ENCODE data around the gene CAPN10.

CAPN10 gene

DNA sequence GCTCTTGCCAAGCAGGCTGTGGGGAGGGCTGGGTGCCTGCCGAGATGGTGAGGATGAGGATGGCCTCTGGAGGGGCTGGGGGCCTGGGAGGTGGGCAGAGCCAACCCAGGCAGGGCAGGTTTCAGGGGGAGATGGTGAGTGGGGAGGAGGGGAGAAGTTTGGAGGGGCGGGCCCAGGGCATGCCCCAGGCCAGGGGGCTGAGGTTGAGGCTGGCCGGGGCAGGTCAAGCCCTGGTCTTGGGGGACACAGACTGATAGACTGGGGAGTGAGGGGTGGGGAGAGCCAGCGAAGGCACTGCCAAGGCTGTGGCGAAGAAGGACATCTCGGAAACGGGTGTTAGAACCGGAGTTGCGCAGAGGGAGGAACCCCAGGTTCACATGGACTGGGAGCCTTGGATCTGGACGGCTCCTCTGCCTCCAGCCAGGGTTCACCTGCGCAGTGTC, 12.6 kb downstream of the CAPN10 start:
- Mint-ChIP-seq H3K4me3 (no peak overlapping the region), H3K27me3 (no peaks in the 10 kb centered on the region), H3K4me1 (no peaks in the 10 kb centered on the region), H3K9me3 (no peaks in the 10 kb centered on the region), H3K27ac (ENCODE audit: low read depth) (peak overlapping the region; percentile 22), H3K36me3 (ENCODE audit: insufficient read depth) (peaks cover 7% of the 10 kb centered on the region)
- no peak for ATAC-seq (replicated peaks; ENCODE audit: extremely low read depth, poor library complexity, severe bottlenecking)
- DNase-seq (ENCODE audit: low spot score in 2 of 2), result no peak

- Mint-ChIP-seq H3K4me1 (peaks cover 6% of the 10 kb centered on the region), H3K9me3 (no peaks in the 10 kb centered on the region), H3K27me3 (no peaks in the 10 kb centered on the region), H3K36me3 (ENCODE audit: insufficient read depth) (peaks cover 7% of the 10 kb centered on the region), H3K27ac (ENCODE audit: low read depth) (peak overlapping the region; percentile 71), H3K4me3 (no peak overlapping the region)
- no peak for ATAC-seq (replicated peaks; ENCODE audit: extremely low read depth, poor library complexity, severe bottlenecking)
- no peak for DNase-seq (ENCODE audit: low spot score in 2 of 2)
Measured at GRCh38 chr2:240600451-240600961, 14.0 kb downstream of the CAPN10 start.

DNA sequence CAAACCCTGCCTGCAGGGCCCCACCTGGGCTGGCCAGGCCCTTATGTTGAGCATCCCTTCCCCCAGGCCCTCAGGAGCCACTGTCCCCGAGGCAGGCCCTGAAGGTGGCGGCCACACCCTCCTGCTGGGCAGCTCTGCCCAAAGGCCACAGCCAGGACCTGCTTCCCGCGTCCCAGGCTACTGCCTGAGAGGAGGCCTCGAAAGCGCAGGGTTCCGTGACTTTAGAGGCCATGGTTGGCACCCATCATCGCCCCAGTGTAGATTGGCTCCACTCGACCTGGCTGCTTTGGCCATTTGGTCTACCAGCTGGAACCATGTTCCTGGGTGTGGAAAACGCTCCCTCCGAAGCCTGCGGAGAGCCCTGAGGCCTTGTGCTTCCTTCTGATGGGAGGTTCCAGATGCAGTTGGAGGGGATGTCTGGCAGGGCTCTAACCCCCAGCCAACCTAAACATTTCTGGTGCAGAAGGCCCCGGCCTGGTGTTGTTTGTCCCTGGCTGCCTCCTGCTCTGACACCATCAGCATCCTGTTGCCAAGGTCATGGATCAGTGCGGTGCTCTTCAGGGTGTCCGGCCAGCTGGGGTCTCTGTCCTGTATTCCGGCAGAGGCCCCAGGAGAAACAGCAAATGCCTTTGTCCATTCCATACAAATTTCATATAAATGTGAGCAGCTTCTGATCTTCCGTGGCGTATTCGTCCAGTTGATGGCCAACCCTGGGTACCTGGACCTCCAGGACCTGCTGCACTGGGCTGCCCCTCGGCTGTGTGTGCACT, 14.7 kb downstream of the CAPN10 start:
- H3K9me3 Mint-ChIP-seq, result no peaks in the 10 kb centered on the region
- H3K4me1 Mint-ChIP-seq, result peaks cover 6% of the 10 kb centered on the region
- H3K27ac Mint-ChIP-seq (ENCODE audit: low read depth), result peak overlapping the region; percentile 71
- no peak for DNase-seq (ENCODE audit: low spot score in 2 of 2)
- no peak overlapping the region for H3K4me3 Mint-ChIP-seq
- H3K27me3 Mint-ChIP-seq, result no peaks in the 10 kb centered on the region
- H3K36me3 Mint-ChIP-seq (ENCODE audit: insufficient read depth), result peaks cover 4% of the 10 kb centered on the region
- no peak for ATAC-seq (replicated peaks; ENCODE audit: extremely low read depth, poor library complexity, severe bottlenecking)

GRCh38 chr2:240601831-240602160, 15.3 kb downstream of the CAPN10 start:
- peaks cover 4% of the 10 kb centered on the region for H3K36me3 Mint-ChIP-seq (ENCODE audit: insufficient read depth)
- ATAC-seq (replicated peaks; ENCODE audit: extremely low read depth, poor library complexity, severe bottlenecking), result no peak
- H3K27me3 Mint-ChIP-seq, result no peaks in the 10 kb centered on the region
- DNase-seq (ENCODE audit: low spot score in 2 of 2), result no peak
- H3K4me3 Mint-ChIP-seq, result no peak overlapping the region
- no peak overlapping the region for H3K27ac Mint-ChIP-seq (ENCODE audit: low read depth)
- peaks cover 6% of the 10 kb centered on the region for H3K4me1 Mint-ChIP-seq
- no peaks in the 10 kb centered on the region for H3K9me3 Mint-ChIP-seq

DNA sequence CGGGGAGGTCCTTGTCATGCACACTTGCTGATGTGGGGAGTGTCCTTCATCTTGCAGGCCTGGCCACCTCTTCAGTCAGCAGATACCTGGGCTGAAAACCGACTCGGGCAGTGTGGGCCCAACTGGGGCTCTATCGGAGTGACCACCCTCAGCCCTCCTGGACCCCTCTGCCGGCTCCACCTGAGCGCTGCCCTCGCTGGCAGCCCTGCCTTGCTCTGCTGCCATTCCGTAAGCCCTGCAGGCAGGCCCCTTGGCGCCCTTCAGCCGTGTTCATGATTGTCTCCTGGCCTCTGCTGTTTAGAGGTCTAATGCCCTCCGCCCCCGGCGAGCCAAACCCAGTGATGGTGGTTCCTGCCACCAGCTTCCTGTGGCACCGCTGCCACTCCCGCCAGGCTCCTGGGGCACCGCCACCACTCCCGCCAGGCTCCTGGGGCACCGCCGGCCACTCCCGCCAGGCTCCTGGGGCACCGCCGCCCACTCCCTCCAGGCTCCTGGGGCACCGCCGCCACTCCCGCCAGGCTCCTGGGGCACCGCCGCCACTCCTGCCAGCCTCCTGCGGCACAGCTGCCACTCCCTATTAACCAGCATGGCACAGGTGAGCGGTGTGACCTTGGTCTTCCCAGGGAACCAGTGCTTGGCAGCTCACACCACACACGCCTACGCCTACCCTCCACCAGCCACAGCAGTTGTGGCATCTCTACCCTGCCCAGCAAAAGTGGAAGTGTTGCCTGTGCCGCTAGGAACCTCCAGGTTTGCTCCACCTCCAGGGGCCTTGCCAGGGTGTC, 15.9 kb downstream of the CAPN10 start:
- Mint-ChIP-seq H3K4me1 (peaks cover 6% of the 10 kb centered on the region), H3K36me3 (ENCODE audit: insufficient read depth) (peaks cover 5% of the 10 kb centered on the region), H3K4me3 (no peak overlapping the region), H3K27ac (ENCODE audit: low read depth) (peak overlapping the region; percentile 51), H3K9me3 (no peaks in the 10 kb centered on the region), H3K27me3 (no peaks in the 10 kb centered on the region)
- no peak for DNase-seq (ENCODE audit: low spot score in 2 of 2)
- ATAC-seq (replicated peaks; ENCODE audit: extremely low read depth, poor library complexity, severe bottlenecking), result no peak

- peaks cover 8% of the 10 kb centered on the region for H3K36me3 Mint-ChIP-seq (ENCODE audit: insufficient read depth)
- H3K9me3 Mint-ChIP-seq, result no peaks in the 10 kb centered on the region
- H3K4me1 Mint-ChIP-seq, result peaks cover 6% of the 10 kb centered on the region
- DNase-seq (ENCODE audit: low spot score in 2 of 2), result no peak
- H3K27ac Mint-ChIP-seq (ENCODE audit: low read depth), result peak overlapping the region; percentile 51
- no peaks in the 10 kb centered on the region for H3K27me3 Mint-ChIP-seq
- H3K4me3 Mint-ChIP-seq, result no peak overlapping the region
- ATAC-seq (replicated peaks; ENCODE audit: extremely low read depth, poor library complexity, severe bottlenecking), result no peak
Measured at GRCh38 chr2:240603081-240603835, 16.7 kb downstream of the CAPN10 start.

GRCh38 chr2:240603846-240604245, 17.3 kb downstream of the CAPN10 start:
- H3K4me3 Mint-ChIP-seq, result no peak overlapping the region
- no peak overlapping the region for H3K27ac Mint-ChIP-seq (ENCODE audit: low read depth)
- H3K4me1 Mint-ChIP-seq, result peaks cover 6% of the 10 kb centered on the region
- no peaks in the 10 kb centered on the region for H3K27me3 Mint-ChIP-seq
- H3K36me3 Mint-ChIP-seq (ENCODE audit: insufficient read depth), result peaks cover 8% of the 10 kb centered on the region
- no peaks in the 10 kb centered on the region for H3K9me3 Mint-ChIP-seq
- DNase-seq (ENCODE audit: low spot score in 2 of 2) (no peak), ATAC-seq (replicated peaks; ENCODE audit: extremely low read depth, poor library complexity, severe bottlenecking) (no peak)

GRCh38 chr2:240604291-240604938, 17.9 kb downstream of the CAPN10 start:
- no peak for ATAC-seq (replicated peaks; ENCODE audit: extremely low read depth, poor library complexity, severe bottlenecking)
- Mint-ChIP-seq H3K4me3 (no peak overlapping the region), H3K4me1 (peaks cover 6% of the 10 kb centered on the region), H3K9me3 (no peaks in the 10 kb centered on the region), H3K27ac (ENCODE audit: low read depth) (no peak overlapping the region), H3K36me3 (ENCODE audit: insufficient read depth) (peaks cover 8% of the 10 kb centered on the region), H3K27me3 (no peaks in the 10 kb centered on the region)
- no peak for DNase-seq (ENCODE audit: low spot score in 2 of 2)

- no peak overlapping the region for H3K4me3 Mint-ChIP-seq
Measured at GRCh38 chr2:240604939-240605716, 18.6 kb downstream of the CAPN10 start.

DNA sequence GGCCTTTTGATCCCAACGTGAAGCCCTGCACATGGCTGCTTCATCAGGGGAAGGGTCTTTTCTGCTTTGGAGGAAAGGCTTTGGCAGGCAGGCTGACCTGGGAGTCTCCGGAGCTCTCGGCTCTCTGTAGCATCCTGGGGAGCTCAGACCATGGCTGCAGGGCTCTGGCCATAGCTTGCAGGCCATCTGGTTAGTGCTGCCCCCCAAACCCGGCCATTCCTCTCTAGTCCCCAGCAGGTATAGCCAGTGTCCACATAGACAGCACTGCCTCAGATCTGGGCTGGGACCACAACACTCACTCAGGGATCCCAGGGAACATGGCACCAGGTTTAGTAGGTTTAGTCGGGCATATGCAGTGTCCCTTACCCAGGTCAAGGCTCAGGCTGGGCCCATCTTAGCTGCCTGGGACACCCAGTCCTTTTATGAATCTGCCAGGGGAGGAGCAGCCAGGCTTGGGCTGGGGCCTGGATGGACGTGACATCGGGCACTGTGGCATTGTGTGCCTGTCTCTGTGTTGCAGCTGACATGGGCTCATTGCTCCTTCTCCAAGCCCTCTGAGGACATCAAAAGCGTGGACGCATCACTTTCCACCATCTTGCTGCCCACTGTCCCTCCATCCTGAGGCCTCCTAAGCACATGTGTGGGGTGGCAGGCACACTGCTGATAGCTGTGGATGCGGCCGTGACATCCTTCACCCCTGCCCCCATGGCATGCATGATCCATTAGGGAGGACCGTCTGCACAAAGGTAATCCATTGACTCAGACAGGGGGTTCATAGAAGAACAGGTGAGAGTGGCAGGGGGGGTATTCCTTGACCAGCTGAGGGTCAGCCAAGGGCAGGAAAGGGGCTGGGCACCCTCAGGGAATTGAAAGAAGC, 19.6 kb downstream of the CAPN10 start:
- Mint-ChIP-seq H3K4me3 (no peak overlapping the region), H3K27ac (ENCODE audit: low read depth) (no peak overlapping the region), H3K27me3 (no peaks in the 10 kb centered on the region), H3K36me3 (ENCODE audit: insufficient read depth) (peaks cover 8% of the 10 kb centered on the region), H3K4me1 (peaks cover 8% of the 10 kb centered on the region), H3K9me3 (no peaks in the 10 kb centered on the region)
- ATAC-seq (replicated peaks; ENCODE audit: extremely low read depth, poor library complexity, severe bottlenecking) (no peak), DNase-seq (ENCODE audit: low spot score in 2 of 2) (no peak)

More at GRCh38 chr2:240604939-240605716, 18.6 kb downstream of the CAPN10 start:
- ATAC-seq (replicated peaks; ENCODE audit: extremely low read depth, poor library complexity, severe bottlenecking), result no peak
- no peak for DNase-seq (ENCODE audit: low spot score in 2 of 2)
- H3K4me1 Mint-ChIP-seq, result peaks cover 6% of the 10 kb centered on the region
- peaks cover 8% of the 10 kb centered on the region for H3K36me3 Mint-ChIP-seq (ENCODE audit: insufficient read depth)
- H3K27me3 Mint-ChIP-seq, result no peaks in the 10 kb centered on the region
- H3K9me3 Mint-ChIP-seq, result no peaks in the 10 kb centered on the region
- H3K27ac Mint-ChIP-seq (ENCODE audit: low read depth), result no peak overlapping the region

DNA sequence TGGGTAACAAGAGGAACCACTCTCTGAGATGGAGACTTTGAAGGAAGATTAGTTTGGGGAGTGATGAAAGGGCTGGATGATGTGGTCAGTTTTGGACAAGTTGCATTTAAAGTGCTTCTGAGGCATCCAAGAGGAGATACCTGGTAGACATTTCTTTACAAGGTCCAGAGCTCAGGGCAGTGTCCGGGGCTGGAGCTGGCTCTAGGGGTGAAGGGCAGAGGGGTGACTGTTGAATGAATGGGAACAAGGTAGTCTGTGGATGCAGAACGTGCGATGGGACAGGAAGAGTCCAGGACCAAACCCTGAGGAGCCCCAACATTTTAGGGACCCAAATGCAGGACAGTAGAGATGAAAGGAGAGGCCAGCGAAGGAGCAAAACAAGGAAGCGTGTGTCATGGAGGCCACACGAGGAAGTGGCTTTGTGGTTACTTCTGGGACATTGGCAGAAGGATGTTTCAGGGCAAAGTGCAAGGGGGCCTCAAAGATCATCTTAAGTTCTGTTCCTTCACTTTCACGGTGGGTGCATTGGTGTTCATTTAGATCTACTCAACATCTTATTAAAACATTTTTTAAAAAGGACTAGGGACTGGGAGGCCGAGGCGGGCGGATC, 25.2 kb downstream of the CAPN10 start:
- Mint-ChIP-seq H3K27ac (ENCODE audit: low read depth) (no peak overlapping the region), H3K4me3 (peak overlapping the region; percentile 47), H3K27me3 (no peaks in the 10 kb centered on the region), H3K9me3 (no peaks in the 10 kb centered on the region), H3K4me1 (peaks cover 12% of the 10 kb centered on the region), H3K36me3 (ENCODE audit: insufficient read depth) (peaks cover 6% of the 10 kb centered on the region)
- ATAC-seq (replicated peaks; ENCODE audit: extremely low read depth, poor library complexity, severe bottlenecking) (no peak), DNase-seq (ENCODE audit: low spot score in 2 of 2) (no peak)

Measured in central memory CD8-positive, alpha-beta T cell (primary cell).